HTERT RPE-1 (cell line): ENCODE measurements around the gene CD200R1L.

ENCODE experiments used
- in situ Hi-C: fragments of 300-500 bp; cut with MboI; formaldehyde crosslinking; loops from 4 replicates; pipeline ENCODE4 v1.14.3; 2020; ENCODE audit warnings: low sequenced_read_pairs

CD200R1L gene

DNA sequence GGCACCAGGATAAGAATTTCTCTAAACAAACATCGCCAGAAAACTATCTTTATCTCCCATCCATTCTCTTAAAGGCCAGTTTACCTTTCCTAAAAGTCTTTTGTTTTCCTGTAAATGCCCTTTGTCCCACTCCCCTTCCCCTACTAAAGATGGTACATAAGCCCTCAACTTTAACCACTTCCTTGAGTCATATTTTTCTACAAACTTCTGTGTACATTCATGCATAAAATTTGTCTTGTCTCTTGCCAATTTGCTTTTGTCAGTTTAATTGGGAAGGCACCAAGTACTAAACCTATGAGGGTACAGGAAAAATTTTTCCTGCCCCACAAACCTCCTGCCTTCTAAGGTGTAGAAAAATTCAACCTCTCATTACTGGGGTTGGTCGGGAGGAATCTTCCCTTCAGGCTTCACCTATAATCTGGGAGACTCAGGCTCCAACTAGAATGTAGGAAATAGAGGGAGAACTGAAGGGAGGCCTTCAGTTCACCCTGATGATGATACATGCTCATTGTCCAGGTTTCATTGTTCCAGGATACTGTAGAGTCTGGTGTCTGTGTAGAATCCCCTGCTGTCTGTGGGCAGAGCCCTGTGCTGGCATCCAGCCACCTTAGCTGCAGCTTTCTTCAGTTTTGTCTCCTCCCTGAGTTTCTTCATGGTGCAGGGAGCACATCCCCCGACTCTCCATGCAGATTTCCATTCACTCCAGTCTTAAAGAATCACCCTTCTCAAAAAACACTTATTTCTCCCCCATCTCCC is 53.2 kb downstream of the CD200R1L start:
- in situ Hi-C loops: no loop called here

DNA sequence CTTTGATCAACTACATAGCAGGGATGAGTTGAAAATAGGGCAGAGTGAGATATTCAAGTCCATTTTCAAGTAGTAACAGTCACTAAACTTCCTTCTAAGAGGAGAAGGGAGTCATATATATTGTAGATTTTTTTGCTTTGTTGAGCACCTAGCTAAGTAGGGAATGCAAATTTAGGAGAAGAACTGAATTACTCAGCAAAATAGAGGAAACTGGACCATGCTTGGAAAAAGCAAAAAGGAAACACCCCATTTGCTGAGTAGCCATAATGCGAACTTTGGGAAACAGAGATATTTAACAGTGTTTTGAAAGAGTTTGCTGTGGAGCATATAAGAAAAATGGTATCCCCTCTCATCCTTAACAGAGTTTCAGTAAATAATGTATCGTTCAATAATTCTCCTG is 54.9 kb downstream of the CD200R1L start:
- in situ Hi-C loops: no loop called here

DNA sequence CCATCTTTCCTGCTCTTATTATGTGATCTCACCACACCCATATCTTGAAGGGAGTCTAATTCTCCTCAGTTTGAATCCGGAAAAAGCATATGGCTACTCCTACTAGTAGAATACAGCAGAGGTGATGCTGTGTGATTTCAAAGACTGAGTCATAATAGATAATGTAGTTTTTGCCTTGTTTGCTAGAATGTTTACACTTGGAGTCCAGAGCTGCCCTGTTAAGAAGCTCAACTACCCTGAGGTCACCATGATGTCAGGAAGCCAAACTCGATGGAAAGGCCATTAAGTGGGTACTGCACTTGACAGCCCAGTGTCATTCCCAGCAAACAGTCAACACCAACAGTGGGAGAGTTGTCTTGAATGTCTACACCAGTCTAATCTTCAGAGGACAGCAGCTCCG is 56.9 kb downstream of the CD200R1L start:
- in situ Hi-C loops: no loop called here

DNA sequence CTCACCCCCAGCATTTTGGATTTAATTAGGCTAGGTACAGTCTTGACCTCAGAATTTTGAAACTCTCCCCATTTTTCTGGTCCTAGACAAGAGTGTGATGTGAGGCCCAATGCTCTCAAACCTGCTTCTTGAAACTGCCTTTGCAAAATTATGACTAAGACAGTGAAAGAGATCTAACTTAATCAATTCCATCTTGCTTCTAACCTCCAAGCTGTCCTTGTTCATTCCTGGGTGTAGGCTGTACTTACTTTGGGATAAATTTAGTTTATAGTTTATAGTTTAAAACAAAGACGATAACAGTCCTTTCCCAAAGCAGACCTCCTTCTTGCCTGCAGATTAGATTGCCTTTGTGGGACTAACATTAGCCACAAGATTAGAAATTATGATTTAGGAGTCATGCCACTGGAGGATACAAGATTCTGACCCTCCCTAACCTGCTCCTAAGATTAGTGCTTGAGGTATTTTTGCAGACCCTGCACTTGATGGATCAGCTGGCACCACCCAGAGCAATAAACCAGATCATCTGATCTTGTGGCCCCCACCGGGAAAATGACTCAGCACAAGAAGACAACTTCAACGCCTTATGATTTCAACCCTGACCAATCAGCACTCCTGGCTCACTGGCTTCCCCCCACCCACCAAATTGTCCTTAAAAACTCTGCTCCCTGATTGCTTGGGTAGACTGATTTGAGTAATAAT is 59.6 kb downstream of the CD200R1L start:
- in situ Hi-C loops: no loop called here

DNA sequence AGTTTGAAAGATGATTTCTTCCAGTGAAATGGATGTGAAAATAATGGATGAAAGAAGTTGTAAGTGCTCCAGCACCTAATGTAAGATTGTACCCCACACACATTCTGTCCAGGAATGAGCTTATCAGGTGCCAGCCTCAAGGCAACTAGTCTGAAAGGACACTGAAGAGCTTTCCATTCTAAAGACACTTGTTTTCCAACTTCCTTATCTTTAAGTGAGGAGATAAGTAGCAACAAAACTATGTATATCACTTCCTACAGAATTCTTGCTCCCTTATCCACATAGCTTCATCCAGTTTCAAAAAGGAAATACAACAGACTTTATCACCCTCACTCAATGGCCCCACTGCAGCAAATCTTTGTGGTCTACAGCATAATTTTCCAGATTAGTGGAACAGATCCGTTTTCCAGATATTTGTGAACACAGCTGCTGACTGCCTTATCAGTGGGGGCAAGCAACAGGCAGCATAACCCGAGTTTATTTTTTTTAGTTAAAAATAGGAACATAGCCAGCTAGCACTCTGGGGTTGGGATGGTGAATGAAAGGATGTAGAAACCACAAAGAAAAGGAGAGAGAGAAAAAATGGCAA is 60.6 kb downstream of the CD200R1L start:
- in situ Hi-C loops: no loop called here

DNA sequence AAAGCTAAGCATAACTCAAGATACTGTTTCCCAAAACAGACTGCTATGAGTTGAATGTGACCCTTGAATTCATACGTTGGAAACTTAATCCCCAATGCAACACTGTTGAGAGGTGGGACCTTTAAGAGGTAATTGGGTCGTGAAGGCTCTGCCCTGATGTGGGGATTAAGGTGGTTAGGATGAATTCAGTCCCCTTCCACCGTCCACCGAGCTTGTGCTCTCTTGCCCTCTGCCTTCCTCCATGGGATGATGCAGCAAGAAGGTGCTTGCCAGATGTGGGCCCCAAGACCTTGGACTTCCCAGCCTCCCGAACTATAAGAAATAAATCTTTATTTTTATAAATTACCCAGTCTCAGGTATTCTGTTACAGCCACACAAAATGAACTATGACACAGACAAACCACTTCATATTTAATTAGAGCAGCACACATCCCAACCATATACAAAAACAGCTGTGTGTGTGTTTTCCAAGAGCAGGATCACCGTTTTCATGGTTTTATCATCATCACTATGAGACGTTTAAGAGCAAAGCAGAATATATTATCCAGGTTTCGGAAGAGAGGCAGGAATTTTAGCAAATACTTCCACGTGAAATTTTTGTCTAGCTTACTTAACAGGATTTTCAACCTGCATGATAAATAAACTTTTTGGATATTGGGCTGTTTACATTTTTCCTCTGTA is 61.2 kb downstream of the CD200R1L start:
- in situ Hi-C loops: no loop called here

DNA sequence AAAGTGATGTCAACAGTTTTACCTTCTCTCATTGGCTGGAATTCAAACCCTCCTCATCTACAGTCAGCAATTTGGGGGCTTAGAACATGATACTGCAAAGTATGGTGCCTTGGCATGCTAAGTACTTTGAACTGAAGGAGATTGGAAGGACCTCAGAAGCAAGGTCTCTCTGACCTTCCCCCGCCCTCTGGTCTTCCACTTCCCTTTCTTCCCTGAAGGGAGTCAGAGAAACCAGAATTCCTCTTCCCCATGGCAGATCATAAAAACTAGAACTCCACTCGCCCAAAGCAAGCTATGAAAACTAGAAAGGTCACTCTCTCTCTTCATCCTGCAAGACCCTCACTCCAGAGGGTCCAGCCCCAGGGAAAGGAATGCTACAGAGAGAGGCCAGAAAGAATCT is 64.2 kb downstream of the CD200R1L start:
- in situ Hi-C loops: no loop called here

DNA sequence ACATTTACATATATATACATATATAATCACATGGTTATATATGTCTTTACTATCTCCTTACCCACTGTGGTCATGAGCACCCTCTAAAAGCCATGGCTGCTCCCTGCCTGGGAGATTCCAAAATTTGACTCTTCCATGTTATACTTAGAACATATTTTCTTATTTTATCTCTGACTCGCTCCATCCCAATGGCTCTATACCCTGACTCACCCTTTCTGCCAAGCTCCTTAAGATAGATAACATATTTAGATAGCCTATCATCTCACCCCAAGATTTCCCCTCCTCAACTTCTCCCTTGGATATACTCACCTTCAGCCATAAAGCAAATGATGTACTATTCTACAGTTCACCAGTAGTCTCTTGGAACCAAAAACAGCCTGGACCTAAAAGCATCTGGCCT is 65.1 kb downstream of the CD200R1L start:
- in situ Hi-C loops: no loop called here

DNA sequence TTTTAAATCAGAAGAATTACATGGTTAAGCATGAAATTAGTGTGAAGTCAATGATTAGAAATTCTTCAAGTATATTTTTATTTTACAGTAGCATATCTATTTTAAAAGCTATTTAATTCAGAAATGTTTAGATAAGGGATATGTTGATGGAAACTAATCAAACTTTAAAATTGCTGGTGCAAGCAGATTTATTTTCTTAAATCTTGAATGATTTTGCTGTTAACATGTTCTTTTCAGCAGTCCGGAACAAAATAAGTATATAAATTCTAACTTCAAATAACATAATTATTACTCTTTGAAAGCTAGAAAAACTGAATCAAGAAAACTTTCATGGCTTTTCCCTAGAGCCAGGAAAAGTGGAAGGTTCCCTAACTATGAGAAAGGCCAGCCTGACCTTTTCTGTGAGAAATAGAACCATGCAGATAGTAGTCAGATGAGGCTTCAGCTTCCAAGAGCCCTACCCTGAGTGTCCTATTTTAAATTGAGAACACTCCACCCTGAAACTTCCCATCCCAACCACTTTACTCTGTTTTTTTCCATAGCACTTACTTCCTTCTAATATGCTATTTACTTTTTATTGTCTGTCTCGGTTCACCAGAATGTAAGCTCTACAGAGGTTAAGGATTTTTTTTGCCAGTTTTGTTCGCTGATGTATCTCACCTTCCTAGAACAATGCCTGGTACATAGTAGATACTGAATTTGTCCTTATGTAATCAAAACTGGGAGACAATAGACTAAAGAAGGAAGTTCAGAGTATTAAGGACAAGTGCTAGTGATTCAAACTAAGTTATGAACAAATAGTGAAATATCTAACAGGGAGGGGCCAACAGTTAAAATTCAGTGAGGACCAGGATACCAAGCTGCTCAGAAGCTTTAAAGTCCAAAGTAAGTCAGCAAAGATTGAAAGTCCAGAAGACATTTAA is 66.8 kb downstream of the CD200R1L start:
- in situ Hi-C loops: no loop called here

DNA sequence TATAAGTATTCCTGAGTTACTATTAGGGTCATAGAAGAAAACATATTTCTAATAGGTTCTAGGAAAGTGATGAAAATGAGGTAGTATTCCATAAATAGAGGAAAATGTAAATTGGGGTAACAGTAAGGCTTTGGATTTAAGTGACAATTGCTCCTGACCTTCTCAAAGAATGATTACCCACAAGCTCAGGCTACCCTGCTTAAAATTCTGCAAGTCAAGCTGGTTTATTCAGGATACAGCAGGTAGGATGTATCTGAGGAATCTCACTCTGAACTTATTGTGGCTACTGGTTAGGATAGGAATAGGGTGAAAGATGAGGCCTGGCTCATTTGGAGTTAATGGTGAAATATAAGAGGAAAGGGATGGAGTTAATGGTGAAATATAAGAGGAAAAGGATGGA is 67.7 kb downstream of the CD200R1L start:
- in situ Hi-C loops: no loop called here

DNA sequence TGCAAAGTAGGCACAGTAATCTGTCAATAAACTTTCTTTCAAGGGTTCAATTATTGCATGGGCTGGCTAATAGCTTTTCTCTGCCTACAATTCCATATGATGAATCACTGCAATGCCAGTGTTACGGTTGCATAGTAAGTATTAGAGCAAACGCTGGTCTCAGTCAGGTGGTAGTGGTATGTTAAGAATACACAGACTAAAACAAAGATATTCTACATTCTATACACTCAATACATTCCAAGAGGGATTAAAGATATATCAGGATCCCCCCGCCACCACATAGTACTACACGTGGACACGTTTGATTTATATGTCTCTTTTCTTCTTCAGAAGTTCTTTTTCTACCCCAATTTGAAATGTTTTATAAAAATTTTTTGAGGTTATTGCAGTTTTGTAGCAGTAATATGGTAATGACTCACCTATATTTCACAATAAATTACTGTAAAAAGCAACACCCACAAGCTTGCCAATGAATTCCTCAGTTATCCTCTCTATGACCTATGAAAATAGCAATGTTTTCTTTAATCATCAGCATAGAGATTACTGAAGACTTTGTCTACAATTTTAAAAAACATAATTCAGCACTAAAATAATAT is 68.2 kb downstream of the CD200R1L start:
- in situ Hi-C loops: no loop called here

DNA sequence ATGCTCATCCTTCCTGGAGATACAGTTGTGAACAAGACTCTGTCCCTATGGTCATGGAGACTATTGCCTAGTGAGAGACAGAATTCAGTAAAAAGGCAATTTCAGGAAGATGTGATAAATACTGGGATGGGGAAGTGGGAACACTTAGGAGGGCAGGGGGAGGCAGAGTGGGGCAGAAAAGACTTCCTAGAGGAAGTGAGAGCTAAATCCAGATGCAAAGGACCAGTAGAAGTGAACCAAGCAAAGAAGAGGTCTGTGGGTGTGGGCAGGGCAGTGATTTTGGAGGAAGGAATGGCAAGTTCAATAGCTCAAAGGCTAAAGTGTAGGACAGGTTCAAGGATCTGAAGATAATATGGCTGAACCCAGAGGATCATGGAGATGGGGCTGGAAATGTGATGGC is 68.9 kb downstream of the CD200R1L start:
- in situ Hi-C loops: no loop called here

DNA sequence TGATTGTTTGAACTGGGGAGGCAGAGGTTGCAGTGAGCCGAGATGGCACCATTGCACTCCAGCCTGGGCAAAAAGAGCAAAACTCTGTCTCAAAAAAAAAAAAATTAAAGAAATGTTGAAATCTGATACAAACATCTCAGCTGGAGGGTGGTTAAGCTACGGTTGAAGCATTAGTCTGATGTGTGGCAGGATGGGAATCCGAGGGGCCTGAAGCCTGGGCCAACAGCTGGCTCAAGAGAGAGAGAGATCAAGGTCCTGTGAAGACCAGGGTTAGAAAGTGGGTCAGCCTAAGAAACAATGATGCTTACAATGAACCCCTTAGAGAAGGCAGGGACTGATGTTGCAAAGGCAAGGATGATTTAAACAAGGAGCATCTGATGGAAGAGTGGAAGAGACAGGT is 69.8 kb downstream of the CD200R1L start:
- in situ Hi-C loops: no loop called here

DNA sequence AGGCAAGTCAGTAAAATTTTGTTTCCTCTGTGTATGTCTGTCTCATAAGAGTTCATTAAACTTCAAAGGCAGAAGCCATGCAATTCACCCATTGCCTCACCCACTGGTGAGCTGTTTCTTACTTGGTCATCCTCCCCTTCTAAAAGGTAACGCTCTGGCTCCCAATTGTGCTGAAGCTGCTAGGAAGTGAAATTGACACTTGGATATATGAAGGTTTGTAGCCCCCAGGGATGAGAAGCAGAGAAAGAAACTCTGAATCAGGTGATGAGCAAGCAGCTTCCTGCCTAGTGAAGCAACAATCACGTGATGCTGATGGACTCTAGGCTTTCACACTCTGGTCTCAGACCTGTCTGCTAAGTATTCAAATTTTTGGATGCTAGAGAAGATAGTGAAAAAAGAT is 70.7 kb downstream of the CD200R1L start:
- in situ Hi-C loops: no loop called here

DNA sequence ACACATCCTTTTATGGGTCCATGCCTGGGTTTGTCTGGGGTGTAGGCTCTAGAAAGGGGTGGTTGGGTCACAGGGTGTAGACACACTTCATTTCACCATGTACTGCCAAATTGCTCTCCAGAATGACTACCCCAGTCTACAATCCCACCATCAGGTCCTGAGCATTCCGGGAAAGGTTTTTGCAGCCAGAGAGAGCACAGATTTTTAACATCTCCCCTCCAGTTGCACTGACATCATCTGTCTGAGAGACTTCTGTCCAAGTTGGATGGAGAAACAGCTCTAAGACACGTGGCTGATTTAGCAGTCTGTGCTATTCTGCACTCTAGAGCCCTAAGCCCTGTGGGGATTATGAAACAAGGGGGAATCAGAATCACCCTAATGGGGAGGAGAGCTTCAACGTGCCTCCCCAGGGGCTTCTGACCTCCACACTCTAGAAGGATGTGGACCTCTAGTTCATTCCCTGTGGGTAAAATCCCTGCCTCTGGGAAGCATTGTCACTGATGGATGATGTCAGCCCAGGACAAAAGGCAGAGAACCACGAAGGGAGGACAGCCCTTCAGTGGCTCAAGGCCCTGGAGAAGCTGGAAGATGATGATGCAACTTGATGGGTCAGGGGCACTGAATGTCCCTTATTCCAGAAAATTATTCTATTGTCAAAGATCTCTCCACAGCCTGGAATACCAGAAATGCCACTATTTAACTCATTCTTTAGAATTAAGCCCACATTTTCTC is 71.5 kb downstream of the CD200R1L start:
- in situ Hi-C loops: no loop called here

DNA sequence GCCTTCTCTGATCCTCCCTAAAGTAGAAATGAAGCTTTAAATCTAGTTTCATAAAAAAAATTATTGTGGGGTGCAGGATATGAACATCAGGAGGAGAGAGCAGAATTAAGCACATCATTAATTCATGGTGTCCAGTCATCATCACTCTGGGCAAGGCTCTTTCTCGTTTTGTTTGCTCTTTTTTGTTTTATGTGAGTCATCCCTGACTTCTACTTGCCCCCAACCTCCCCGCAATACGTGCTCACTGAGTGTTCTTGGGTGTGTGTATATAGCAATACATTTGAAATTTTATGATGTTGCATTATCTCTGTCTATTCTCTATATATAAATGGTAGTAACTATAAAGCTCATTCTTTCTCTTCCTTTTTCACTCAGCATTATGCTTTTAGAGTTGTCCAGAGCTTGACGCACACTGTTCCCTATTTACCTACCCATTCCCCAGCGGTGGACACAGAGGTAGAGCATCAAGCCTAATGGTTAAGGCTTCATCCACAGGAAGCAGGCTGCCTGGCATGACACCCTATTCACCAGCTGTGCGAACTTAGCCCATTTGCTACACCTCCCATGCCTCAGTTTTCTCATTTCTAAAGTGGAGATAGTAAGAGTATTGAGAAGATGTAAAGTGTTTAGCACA is 72.3 kb downstream of the CD200R1L start:
- in situ Hi-C loops: no loop called here

DNA sequence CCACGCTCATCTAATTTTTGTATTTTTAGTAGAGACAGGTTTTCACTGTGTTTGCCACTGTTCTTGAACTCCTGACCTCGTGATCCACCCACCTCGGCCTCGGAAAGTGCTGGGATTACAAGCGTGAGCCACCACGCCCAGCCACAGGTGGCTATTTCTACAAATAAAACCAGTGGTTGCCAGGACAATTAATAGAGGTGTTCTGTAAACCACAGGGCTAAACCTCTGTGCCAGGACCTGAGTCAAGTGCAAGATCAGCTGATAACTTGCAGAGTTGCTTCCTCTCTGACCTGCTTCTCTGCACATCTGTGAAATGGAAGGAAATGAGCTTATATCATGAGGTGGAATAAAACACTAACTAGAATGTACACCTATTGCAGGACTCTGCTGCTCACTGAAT is 72.8 kb downstream of the CD200R1L start:
- in situ Hi-C loops: no loop called here

DNA sequence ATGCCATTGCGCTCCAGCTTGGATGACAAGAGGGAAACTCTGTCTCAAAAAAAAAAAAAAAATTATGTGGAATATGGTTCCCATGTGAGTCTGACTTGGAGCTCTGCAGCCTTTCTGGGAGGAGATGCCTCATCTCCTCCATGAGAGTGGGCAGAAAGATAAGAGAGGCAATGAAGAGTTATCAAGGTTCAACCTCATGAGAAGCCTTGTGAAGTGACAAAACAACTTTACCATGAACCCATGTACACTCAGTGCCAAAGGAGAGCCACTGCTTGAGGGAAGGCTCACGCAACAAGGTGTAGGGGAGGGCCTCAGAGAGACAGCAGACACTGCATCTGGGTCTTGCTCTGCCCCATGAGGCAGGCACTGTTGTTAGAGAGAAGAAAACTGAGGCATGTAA is 75.7 kb downstream of the CD200R1L start:
- in situ Hi-C loops: no loop called here

DNA sequence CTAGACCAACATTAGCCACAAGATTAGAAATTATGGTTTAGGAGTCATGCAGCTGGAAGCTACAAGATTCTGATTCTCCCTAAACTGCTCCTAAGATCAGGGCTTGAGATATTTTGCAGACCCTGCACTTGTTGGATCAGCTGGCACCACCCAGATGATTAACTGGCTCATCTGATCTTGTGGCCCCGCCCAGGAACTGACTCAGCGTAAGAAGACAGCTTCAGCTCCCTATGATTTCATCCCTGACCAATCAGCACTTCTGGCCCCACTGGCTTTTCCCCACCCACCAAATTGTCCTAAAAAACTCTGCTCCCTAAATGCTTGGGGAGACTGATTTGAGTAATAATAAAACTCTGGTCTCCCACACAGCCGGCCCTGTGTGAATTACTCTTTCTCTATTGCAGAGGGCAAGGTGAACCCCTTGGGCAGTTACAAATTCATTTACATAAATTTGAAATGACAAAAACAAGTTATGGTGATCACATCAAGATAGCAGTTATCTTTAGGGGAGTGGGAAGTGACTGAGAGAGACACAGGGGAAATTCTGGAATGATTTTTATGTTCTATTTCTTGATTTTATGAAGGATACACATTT is 76.5 kb downstream of the CD200R1L start:
- in situ Hi-C loops: no loop called here
